PC-3 (cell line): Measurements from ENCODE around the gene KIRREL1. TPM values are rescaled to one million over a fixed set of nuclear protein-coding genes. Genes with fewer than 3 reads are reported as not detected.
A peak's percentile ranks its signal among the peaks of the same experiment; 100 is the strongest.

Source experiments
- ATAC-seq: fragments of 200-7000 bp; cut with Tn5 transposase; 2 replicates; pipeline ENCODE4 v1.9.1; 2020; ENCODE audit warnings: mild to moderate bottlenecking, moderate library complexity
- BruUV-seq: library from RNA; stranded (reverse); fragments of 400-500 nt; replicated peaks from 2 replicates; lab custom pipeline; 2021; lab: Mats Ljungman, UMichigan
- CTCF ChIA-PET: fragments of 300-600 bp; sonication (Branson Sonifier 250); formaldehyde crosslinking; loops from one replicate; lab custom pipeline; 2022; ENCODE audit warnings: antibody characterized with exemption; lab: Charles Lee
- POLR2A ChIA-PET: fragments of 300-600 bp; sonication (Branson Sonifier 250); formaldehyde crosslinking; loops from one replicate; lab custom pipeline; 2022; ENCODE audit warnings: antibody characterized with exemption; ENCODE audit not compliant: unreplicated experiment; lab: Charles Lee
- DNase-seq: peaks from one replicate; pipeline ENCODE4 v3.0.0-alpha.2; 2015
- H2AFZ ChIP-seq: fragments of 300-600 bp; sonication (generic); 2 replicates; pipeline ENCODE4 v1.6.0; 2016; ENCODE audit warnings: antibody characterized with exemption, low read length
- H3F3A ChIP-seq: fragments of 300-600 bp; sonication (generic); one replicate; pipeline ENCODE4 v1.6.0; 2017; ENCODE audit warnings: antibody characterized with exemption, low read length, control low read depth, mild to moderate bottlenecking; ENCODE audit not compliant: unreplicated experiment
- H3K27ac ChIP-seq: fragments of 300-600 bp; sonication (generic); 2 replicates; pipeline ENCODE4 v1.5.1; 2016; ENCODE audit warnings: mild to moderate bottlenecking, low read length
- H3K27me3 ChIP-seq: fragments of 300-600 bp; sonication (generic); 2 replicates; pipeline ENCODE4 v1.6.1; 2016; ENCODE audit warnings: low read length, mixed read lengths
- H3K36me3 ChIP-seq: fragments of 300-600 bp; sonication (generic); 2 replicates; pipeline ENCODE4 v1.6.1; 2016; ENCODE audit warnings: low read depth, mixed run types, low read length, mixed read lengths
- H3K4me1 ChIP-seq: fragments of 300-600 bp; sonication (generic); 2 replicates; pipeline ENCODE4 v1.5.1; 2016; ENCODE audit warnings: low read length; ENCODE audit not compliant: insufficient read depth
- H3K4me2 ChIP-seq: fragments of 300-600 bp; sonication (generic); 2 replicates; pipeline ENCODE4 v1.6.0; 2016; ENCODE audit warnings: low read length
- H3K4me3 ChIP-seq: fragments of 300-600 bp; sonication (generic); 2 replicates; pipeline ENCODE4 v1.5.1; 2016; ENCODE audit warnings: mild to moderate bottlenecking, low read length, mixed read lengths
- H3K79me2 ChIP-seq: fragments of 300-600 bp; sonication (generic); 2 replicates; pipeline ENCODE4 v1.6.1; 2017; ENCODE audit warnings: low read length, mixed read lengths
- H3K9ac ChIP-seq: fragments of 300-600 bp; sonication (generic); 2 replicates; pipeline ENCODE4 v1.6.0; 2016; ENCODE audit warnings: mild to moderate bottlenecking, low read length
- H3K9me2 ChIP-seq: fragments of 300-600 bp; sonication (generic); replicated peaks from 2 replicates; pipeline ENCODE4 v1.6.1; 2016; ENCODE audit warnings: mixed run types, low read length, mixed read lengths
- H3K9me3 ChIP-seq: fragments of 300-600 bp; sonication (generic); 2 replicates; pipeline ENCODE4 v1.6.1; 2016; ENCODE audit warnings: low read length, mixed read lengths
- H4K20me1 ChIP-seq: fragments of 300-600 bp; sonication (generic); 2 replicates; pipeline ENCODE4 v1.6.1; 2016; ENCODE audit warnings: low read length, mixed read lengths
- CTCF ChIP-seq: fragments of 300-600 bp; sonication (generic); conservative IDR thresholded peaks from 2 replicates; pipeline ENCODE4 v1.5.1; 2017; ENCODE audit warnings: antibody characterized with exemption, low read depth, mild to moderate bottlenecking, low read length
- EZH2 ChIP-seq: fragments of 300-600 bp; sonication (generic); IDR thresholded peaks from one replicate; pipeline ENCODE4 v1.6.1; 2017; ENCODE audit warnings: antibody characterized with exemption, mild to moderate bottlenecking, low read length; ENCODE audit not compliant: unreplicated experiment
- EZH2phosphoT487 ChIP-seq: fragments of 300-600 bp; sonication (generic); IDR thresholded peaks from 2 replicates; pipeline ENCODE4 v1.6.1; 2018; ENCODE audit warnings: mild to moderate bottlenecking, antibody characterized with exemption, low read length, borderline replicate concordance
- intact Hi-C: fragments of 100-400 bp; cut with micrococcal nuclease; formaldehyde crosslinking; loops from 2 replicates; pipeline ENCODE4 v1.9.0; 2023
- total RNA-seq: library from RNA; depleted of rRNA; stranded (reverse); fragments of >200 nt; gene quantifications from 2 replicates; pipeline ENCODE4 v1.2.3, GENCODE V29; 2014

KIRREL1 gene
- total RNA-seq, 1 experiment from 2014 or later, result 49.8 TPM

GRCh38 chr1:158107916-158108315 is 114.5 kb downstream of the KIRREL1 start:
- no peak overlapping the region for H3K27ac ChIP-seq
- no peaks in the 10 kb centered on the region for H3K4me1 ChIP-seq
- intact Hi-C loops, result no loop called here
- ChIA-PET CTCF (no interaction called here), POLR2A (interaction anchor here (0.5 kb wide), 1 partner anchor 27 kb away, joined by 4 read pairs; no protein-coding TSS in a partner anchor)
- H3F3A ChIP-seq, result no peaks in the 10 kb centered on the region
- H3K9me3 ChIP-seq, result no peaks in the 10 kb centered on the region
- H3K36me3 ChIP-seq, result no peaks in the 10 kb centered on the region
- no TSS peak for BruUV-seq
- ATAC-seq, result no peak
- H3K9me2 ChIP-seq, result no peaks in the 10 kb centered on the region
- no peak overlapping the region for H2AFZ ChIP-seq
- no peak for TF ChIP-seq CTCF
- TF ChIP-seq EZH2, result no peak
- no peak for TF ChIP-seq EZH2phosphoT487
- peaks cover 41% of the 10 kb centered on the region for H3K27me3 ChIP-seq
- no peaks in the 10 kb centered on the region for H4K20me1 ChIP-seq
- no peak for DNase-seq
- H3K79me2 ChIP-seq, result no peaks in the 10 kb centered on the region
- H3K4me3 ChIP-seq, result no peak overlapping the region
- H3K4me2 ChIP-seq, result no peak overlapping the region
- H3K9ac ChIP-seq, result no peak overlapping the region

GRCh38 chr1:158112994-158113758 is 119.7 kb downstream of the KIRREL1 start:
- Histone ChIP-seq H3K27ac (no peak overlapping the region), H3K36me3 (no peaks in the 10 kb centered on the region), H3K9me2 (no peaks in the 10 kb centered on the region), H3K4me1 (no peaks in the 10 kb centered on the region), H3K79me2 (no peaks in the 10 kb centered on the region), H3K9ac (no peak overlapping the region), H3K4me3 (no peak overlapping the region), H3K27me3 (peaks cover 49% of the 10 kb centered on the region), H4K20me1 (no peaks in the 10 kb centered on the region), H3K9me3 (no peaks in the 10 kb centered on the region), H3K4me2 (no peak overlapping the region), H2AFZ (no peak overlapping the region), H3F3A (no peaks in the 10 kb centered on the region)
- DNase-seq, result no peak
- TF ChIP-seq EZH2 (no peak), CTCF (no peak), EZH2phosphoT487 (no peak)
- POLR2A ChIA-PET, result no interaction called here
- intact Hi-C loops, result no loop called here
- CTCF ChIA-PET, result no interaction called here
- BruUV-seq, result no TSS peak
- peak; percentile 36; the same call in 1 of the 2 replicates for ATAC-seq

GRCh38 chr1:158113759-158114127 is 120.3 kb downstream of the KIRREL1 start:
- H3K9ac ChIP-seq, result no peak overlapping the region
- no peaks in the 10 kb centered on the region for H3K36me3 ChIP-seq
- BruUV-seq, result no TSS peak
- POLR2A ChIA-PET, result no interaction called here
- H3K27ac ChIP-seq, result no peak overlapping the region
- no peak for ATAC-seq
- CTCF ChIA-PET, result no interaction called here
- no peaks in the 10 kb centered on the region for H3K9me2 ChIP-seq
- no peak overlapping the region for H2AFZ ChIP-seq
- no peak for TF ChIP-seq EZH2phosphoT487
- TF ChIP-seq CTCF, result no peak
- TF ChIP-seq EZH2, result no peak
- intact Hi-C loops, result no loop called here
- H4K20me1 ChIP-seq, result no peaks in the 10 kb centered on the region
- H3K4me3 ChIP-seq, result no peak overlapping the region
- H3K79me2 ChIP-seq, result no peaks in the 10 kb centered on the region
- DNase-seq, result no peak
- peaks cover 55% of the 10 kb centered on the region for H3K27me3 ChIP-seq
- no peaks in the 10 kb centered on the region for H3K9me3 ChIP-seq
- no peaks in the 10 kb centered on the region for H3F3A ChIP-seq
- no peaks in the 10 kb centered on the region for H3K4me1 ChIP-seq
- H3K4me2 ChIP-seq, result no peak overlapping the region
